Activated CD4-positive, alpha-beta T cell treated with anti-CD3 and anti-CD28 coated beads, Interleukin-2, amount 10 ng/mL, durations not matched to agents 7 days and 5 days (primary cell): ENCODE measurements around the gene NCAPD2. TPM values are rescaled to one million over a fixed set of nuclear protein-coding genes. Genes with fewer than 3 reads are reported as not detected.

Experiments
- CTCF ChIA-PET: fragments of 350-600 bp; sonication (Branson Sonifier 250); formaldehyde crosslinking; loops from one replicate; lab custom pipeline; 2021; ENCODE audit warnings: antibody characterized with exemption; lab: Charles Lee
- POLR2A ChIA-PET: fragments of 350-600 bp; sonication (Branson Sonifier 250); formaldehyde crosslinking; loops from one replicate; lab custom pipeline; 2021; ENCODE audit warnings: antibody characterized with exemption; lab: Charles Lee
- DNase-seq: peaks from one replicate; pipeline ENCODE4 v3.0.0-alpha.2; 2020
- H3K27ac Mint-ChIP-seq: one replicate; pipeline ENCODE4 v1.8.0; 2021; ENCODE audit warnings: mild to moderate bottlenecking, moderate library complexity, mixed read lengths
- H3K27me3 Mint-ChIP-seq: one replicate; pipeline ENCODE4 v1.8.0; 2021; ENCODE audit warnings: mixed read lengths
- H3K36me3 Mint-ChIP-seq: one replicate; pipeline ENCODE4 v1.8.0; 2021; ENCODE audit warnings: low read depth, mixed read lengths
- H3K4me1 Mint-ChIP-seq: one replicate; pipeline ENCODE4 v1.8.0; 2021; ENCODE audit warnings: mixed read lengths
- H3K4me3 Mint-ChIP-seq: one replicate; pipeline ENCODE4 v1.8.0; 2021; ENCODE audit warnings: mild to moderate bottlenecking, moderate library complexity, mixed read lengths
- H3K9me3 Mint-ChIP-seq: one replicate; pipeline ENCODE4 v1.8.0; 2021; ENCODE audit warnings: mixed read lengths
- total RNA-seq, 2 experiments: library from RNA; stranded (reverse); gene quantifications; one replicate each; pipeline ENCODE4 v1.2.3, GENCODE V29; 2021

Gene NCAPD2
- total RNA-seq, 2 experiments from 2014 or later, result 191 to 202 TPM

- peaks cover 84% of the 10 kb centered on the region for H3K4me1 Mint-ChIP-seq
- H3K4me3 Mint-ChIP-seq, result no peak overlapping the region
- no peaks in the 10 kb centered on the region for H3K27me3 Mint-ChIP-seq
- H3K27ac Mint-ChIP-seq, result peak overlapping the region; percentile 86
- peaks cover 86% of the 10 kb centered on the region for H3K36me3 Mint-ChIP-seq
- no peak for DNase-seq
- ChIA-PET CTCF (interaction anchor here (1.1 to 4.1 kb wide), 8 partner anchors 7 to 135 kb away, joined by 3 to 27 read pairs (median 4); partner anchors contain the start of genes TAPBPL and VAMP1), POLR2A (no interaction called here)
- no peaks in the 10 kb centered on the region for H3K9me3 Mint-ChIP-seq
Measured at GRCh38 chr12:6458281-6459003, 35.5 kb upstream of the NCAPD2 start.

- peak overlapping the region; percentile 28 for H3K4me3 Mint-ChIP-seq
- peaks cover 84% of the 10 kb centered on the region for H3K4me1 Mint-ChIP-seq
- no peaks in the 10 kb centered on the region for H3K9me3 Mint-ChIP-seq
- DNase-seq, result no peak
- no peaks in the 10 kb centered on the region for H3K27me3 Mint-ChIP-seq
- H3K27ac Mint-ChIP-seq, result peak overlapping the region; percentile 86
- CTCF ChIA-PET, result interaction anchor here (1.1 to 4.1 kb wide), 8 partner anchors 8 to 136 kb away, joined by 3 to 27 read pairs (median 4); partner anchors contain the start of genes TAPBPL and VAMP1
- peaks cover 87% of the 10 kb centered on the region for H3K36me3 Mint-ChIP-seq
- POLR2A ChIA-PET, result no interaction called here
Measured at GRCh38 chr12:6459004-6459337, 34.9 kb upstream of the NCAPD2 start.

DNA sequence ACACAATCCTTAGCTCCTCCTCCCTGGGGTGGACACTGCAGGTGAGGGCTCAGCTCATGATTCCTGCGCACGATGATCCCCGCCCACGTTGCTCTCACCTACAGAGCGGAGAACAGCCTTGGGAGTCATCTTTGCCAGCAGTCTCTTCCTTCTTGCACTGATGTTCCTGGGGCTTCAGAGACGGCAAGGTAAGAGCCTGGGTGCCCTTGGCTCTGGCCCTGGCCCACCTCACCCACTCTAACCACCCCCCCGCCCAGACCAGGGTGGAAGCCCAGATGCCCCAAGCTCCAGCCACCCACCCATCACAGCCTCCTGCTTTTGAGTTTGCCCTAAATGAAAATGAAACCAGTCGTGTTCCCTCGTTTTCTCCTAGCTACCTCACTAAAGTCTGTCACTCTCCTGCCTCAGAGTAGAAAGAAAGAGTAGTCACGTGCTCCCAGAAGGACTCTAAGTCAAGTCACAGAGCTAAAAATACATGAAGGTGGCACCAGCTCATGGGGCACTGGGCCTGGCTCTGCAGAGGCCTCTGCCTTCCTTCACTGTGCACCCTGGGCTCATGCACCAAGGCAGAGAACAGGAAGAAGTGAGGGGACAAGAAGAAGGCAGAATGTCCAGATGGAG is 33.0 kb upstream of the NCAPD2 start:
- Mint-ChIP-seq H3K36me3 (peaks cover 92% of the 10 kb centered on the region), H3K27ac (peak overlapping the region; percentile 96), H3K4me3 (peak overlapping the region; percentile 76), H3K9me3 (no peaks in the 10 kb centered on the region), H3K4me1 (peaks cover 84% of the 10 kb centered on the region), H3K27me3 (no peaks in the 10 kb centered on the region)
- CTCF ChIA-PET, result interaction anchor here (0.6 to 4.1 kb wide), 13 partner anchors 10 to 470 kb away, joined by 3 to 27 read pairs (median 4); partner anchors contain the start of genes CD27, GAPDH, MRPL51 and TAPBPL
- POLR2A ChIA-PET, result interaction anchor here (0.9 to 2.9 kb wide), 6 partner anchors 9 to 73 kb away, joined by 3 to 25 read pairs (median 9); partner anchors contain the start of genes GAPDH, TAPBPL and VAMP1
- DNase-seq, result peak; percentile 65

DNA sequence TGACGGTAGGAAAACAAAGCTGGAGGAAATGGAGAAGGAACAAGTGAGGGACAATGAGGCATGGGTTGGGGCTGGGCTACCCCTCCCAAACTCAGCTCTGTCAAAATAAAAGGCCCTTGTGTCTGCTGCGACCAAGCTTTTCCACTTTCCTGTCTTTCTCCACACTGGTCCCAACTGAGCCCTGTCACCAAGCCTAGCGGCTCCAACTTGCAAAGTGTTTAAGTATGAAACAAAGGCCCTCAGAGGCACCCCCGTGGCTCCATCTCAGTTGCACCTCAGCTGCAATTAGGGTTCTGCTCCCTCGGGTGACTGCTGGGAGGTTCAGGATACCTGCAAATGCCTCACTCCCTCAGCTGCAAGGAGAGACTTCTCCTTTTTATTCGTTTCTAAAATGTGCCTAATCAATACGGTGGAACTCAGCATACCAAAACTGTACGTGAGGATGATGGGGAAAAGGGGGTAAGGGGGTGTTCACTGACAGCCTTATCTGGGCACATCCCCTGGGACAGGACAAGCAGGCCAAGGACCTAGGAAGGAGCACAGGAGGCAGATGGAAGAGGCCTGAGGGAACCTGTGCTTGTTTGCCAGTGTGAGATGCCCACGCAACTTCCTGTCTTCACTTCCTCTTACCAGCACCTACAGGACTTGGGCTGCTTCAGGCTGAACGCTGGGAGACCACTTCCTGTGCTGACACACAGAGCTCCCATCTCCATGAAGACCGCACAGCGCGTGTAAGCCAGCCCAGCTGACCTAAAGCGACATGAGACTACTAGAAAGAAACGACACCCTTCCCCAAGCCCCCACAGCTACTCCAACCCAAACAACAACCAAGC is 32.3 kb upstream of the NCAPD2 start:
- peaks cover 92% of the 10 kb centered on the region for H3K36me3 Mint-ChIP-seq
- ChIA-PET POLR2A (interaction anchor here (0.7 to 2.9 kb wide), 7 partner anchors 9 to 73 kb away, joined by 3 to 25 read pairs (median 8); partner anchors contain the start of genes GAPDH, TAPBPL and VAMP1), CTCF (interaction anchor here (0.6 to 4.1 kb wide), 18 partner anchors 10 to 471 kb away, joined by 3 to 27 read pairs (median 4); partner anchors contain the start of genes CD27, GAPDH, MRPL51 and TAPBPL)
- no peaks in the 10 kb centered on the region for H3K9me3 Mint-ChIP-seq
- H3K27me3 Mint-ChIP-seq, result no peaks in the 10 kb centered on the region
- peaks cover 85% of the 10 kb centered on the region for H3K4me1 Mint-ChIP-seq
- peak overlapping the region; percentile 96 for H3K27ac Mint-ChIP-seq
- H3K4me3 Mint-ChIP-seq, result peak overlapping the region; percentile 76
- DNase-seq, result peak; percentile 91

DNA sequence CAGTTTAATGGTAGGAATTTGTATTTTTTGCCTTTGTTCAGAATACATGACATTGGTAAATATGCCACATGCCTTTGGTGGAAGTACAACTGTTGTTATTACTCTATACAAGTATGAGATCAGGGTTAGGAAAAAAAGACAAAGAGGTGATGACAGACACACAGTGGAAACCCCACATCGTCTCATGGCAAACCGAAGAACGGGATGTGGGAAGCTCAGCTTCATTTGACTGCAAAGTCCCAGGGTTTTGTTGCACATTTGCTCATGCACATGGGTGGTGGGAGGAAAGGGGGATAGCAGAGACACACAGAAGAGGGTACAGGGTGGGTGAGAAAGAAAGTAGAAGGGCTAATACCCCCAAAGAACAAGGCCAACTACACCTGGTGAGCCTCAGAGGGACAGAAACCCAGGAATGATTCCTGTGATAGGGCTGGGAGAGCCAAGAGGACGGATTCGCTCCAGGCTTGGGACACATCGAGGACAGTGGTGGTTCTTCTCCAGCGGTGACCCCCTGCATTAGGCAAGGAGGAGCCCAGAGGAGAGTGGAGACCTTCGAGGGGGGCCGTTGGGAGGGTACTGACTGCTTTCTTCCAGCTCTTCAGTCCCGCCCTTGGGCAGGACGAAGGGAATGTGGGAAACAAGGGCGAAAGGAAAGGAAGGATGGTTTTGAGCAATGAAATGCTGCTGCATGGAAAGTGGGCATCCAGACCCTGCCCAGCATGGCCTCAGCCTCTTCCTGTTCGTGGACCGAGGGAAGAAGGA is 31.5 kb upstream of the NCAPD2 start:
- peak; percentile 58 for DNase-seq
- Mint-ChIP-seq H3K4me3 (peak overlapping the region; percentile 76), H3K27ac (peak overlapping the region; percentile 96), H3K36me3 (peaks cover 93% of the 10 kb centered on the region), H3K9me3 (no peaks in the 10 kb centered on the region), H3K27me3 (no peaks in the 10 kb centered on the region), H3K4me1 (peaks cover 87% of the 10 kb centered on the region)
- POLR2A ChIA-PET, result interaction anchor here (0.7 to 2.9 kb wide), 5 partner anchors 8 to 72 kb away, joined by 4 to 25 read pairs (median 10); partner anchors contain the start of genes GAPDH, TAPBPL and VAMP1
- CTCF ChIA-PET, result interaction anchor here (1.0 to 4.1 kb wide), 16 partner anchors 9 to 127 kb away, joined by 3 to 27 read pairs (median 4); partner anchors contain the start of genes CD27, GAPDH, MRPL51 and TAPBPL

DNA sequence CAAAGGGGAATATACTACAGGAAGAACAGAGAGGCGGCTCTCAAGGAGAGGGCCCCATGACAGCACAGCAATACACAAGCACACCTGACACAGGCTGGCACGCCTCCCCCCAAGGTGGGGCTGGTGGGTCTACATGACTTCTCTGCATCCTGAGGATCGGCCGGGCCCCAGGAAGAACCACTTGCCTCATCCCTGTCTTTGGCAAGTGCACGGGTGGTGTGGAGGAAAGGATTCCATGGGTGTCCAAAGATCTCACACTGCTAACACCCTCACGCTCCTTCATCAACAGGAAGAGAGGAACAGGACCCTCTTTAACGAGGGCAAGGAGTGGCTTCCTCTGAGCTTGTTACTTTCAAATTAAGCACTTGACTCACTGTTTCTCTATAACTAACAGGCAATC is 30.7 kb upstream of the NCAPD2 start:
- H3K36me3 Mint-ChIP-seq, result peaks cover 92% of the 10 kb centered on the region
- peak overlapping the region; percentile 96 for H3K27ac Mint-ChIP-seq
- H3K4me3 Mint-ChIP-seq, result peak overlapping the region; percentile 76
- CTCF ChIA-PET, result interaction anchor here (1.0 to 2.9 kb wide), 6 partner anchors 8 to 409 kb away, joined by 3 to 15 read pairs (median 3); partner anchors contain the start of gene TAPBPL
- DNase-seq, result peak; percentile 37
- no peaks in the 10 kb centered on the region for H3K27me3 Mint-ChIP-seq
- peaks cover 91% of the 10 kb centered on the region for H3K4me1 Mint-ChIP-seq
- POLR2A ChIA-PET, result interaction anchor here (0.6 to 1.0 kb wide), 3 partner anchors 12 to 71 kb away, joined by 3 read pairs; no protein-coding TSS in a partner anchor
- H3K9me3 Mint-ChIP-seq, result no peaks in the 10 kb centered on the region

DNA sequence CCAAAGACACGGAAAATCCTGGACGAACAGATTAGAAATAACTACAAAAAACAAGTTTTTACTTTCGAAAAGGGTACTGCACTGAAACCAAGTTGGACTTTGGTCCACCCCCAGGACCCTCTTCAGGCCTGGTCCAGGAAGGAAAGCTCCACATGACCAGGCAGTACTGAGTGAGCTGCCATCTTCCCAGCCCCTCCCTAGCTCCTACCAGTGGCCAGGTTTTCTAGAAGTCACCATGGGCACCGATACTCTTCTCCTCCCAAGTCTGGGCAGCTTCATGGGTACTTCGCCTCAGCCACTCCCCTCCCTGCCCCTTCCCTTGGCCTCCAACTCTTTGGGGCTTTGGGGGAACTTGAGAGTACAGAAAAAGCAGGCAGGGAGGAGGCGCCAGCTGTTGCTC is 30.0 kb upstream of the NCAPD2 start:
- POLR2A ChIA-PET, result interaction anchor here (0.6 to 1.0 kb wide), 3 partner anchors 13 to 70 kb away, joined by 3 read pairs; no protein-coding TSS in a partner anchor
- CTCF ChIA-PET, result interaction anchor here (1.0 to 2.9 kb wide), 5 partner anchors 11 to 408 kb away, joined by 3 to 15 read pairs (median 4); partner anchors contain the start of gene TAPBPL
- Mint-ChIP-seq H3K27me3 (no peaks in the 10 kb centered on the region), H3K4me1 (peaks cover 92% of the 10 kb centered on the region), H3K9me3 (no peaks in the 10 kb centered on the region), H3K27ac (peak overlapping the region; percentile 96), H3K4me3 (peak overlapping the region; percentile 76), H3K36me3 (peaks cover 92% of the 10 kb centered on the region)
- no peak for DNase-seq

- Mint-ChIP-seq H3K4me3 (peak overlapping the region; percentile 56), H3K27me3 (no peaks in the 10 kb centered on the region), H3K4me1 (peaks cover 92% of the 10 kb centered on the region), H3K27ac (peak overlapping the region; percentile 96), H3K9me3 (no peaks in the 10 kb centered on the region), H3K36me3 (peaks cover 92% of the 10 kb centered on the region)
- ChIA-PET POLR2A (no interaction called here), CTCF (interaction anchor here (0.6 to 2.2 kb wide), 16 partner anchors 8 to 454 kb away, joined by 3 to 31 read pairs (median 6); partner anchors contain the start of genes CD27 and MRPL51)
- no peak for DNase-seq
Measured at GRCh38 chr12:6464531-6464930, 29.4 kb upstream of the NCAPD2 start.

- no peaks in the 10 kb centered on the region for H3K9me3 Mint-ChIP-seq
- H3K27me3 Mint-ChIP-seq, result no peaks in the 10 kb centered on the region
- ChIA-PET CTCF (interaction anchor here (0.5 to 2.2 kb wide), 31 partner anchors 9 to 276 kb away, joined by 3 to 31 read pairs (median 5); partner anchors contain the start of genes CD27, MRPL51, TAPBPL and TNFRSF1A), POLR2A (interaction anchor here (0.6 to 1.0 kb wide), 4 partner anchors 41 to 412 kb away, joined by 3 to 5 read pairs (median 4); partner anchors contain the start of gene GAPDH)
- H3K36me3 Mint-ChIP-seq, result peaks cover 87% of the 10 kb centered on the region
- H3K27ac Mint-ChIP-seq, result peak overlapping the region; percentile 74
- peak; percentile 65 for DNase-seq
- H3K4me1 Mint-ChIP-seq, result peaks cover 86% of the 10 kb centered on the region
- H3K4me3 Mint-ChIP-seq, result no peak overlapping the region
Measured at GRCh38 chr12:6465467-6466183, 28.3 kb upstream of the NCAPD2 start.

- Mint-ChIP-seq H3K36me3 (peaks cover 81% of the 10 kb centered on the region), H3K27me3 (no peaks in the 10 kb centered on the region), H3K9me3 (no peaks in the 10 kb centered on the region), H3K27ac (peak overlapping the region; percentile 15), H3K4me1 (peaks cover 84% of the 10 kb centered on the region), H3K4me3 (no peak overlapping the region)
- ChIA-PET POLR2A (interaction anchor here (0.8 kb wide), 1 partner anchor 68 kb away, joined by 5 read pairs; the partner anchor contains the start of gene GAPDH), CTCF (interaction anchor here (0.5 to 2.2 kb wide), 24 partner anchors 12 to 277 kb away, joined by 3 to 31 read pairs (median 5); partner anchors contain the start of genes CD27, MRPL51, TAPBPL and TNFRSF1A)
- no peak for DNase-seq
Measured at GRCh38 chr12:6466184-6466573, 27.7 kb upstream of the NCAPD2 start.
